ENCODE measurements around the gene WNT3. TPM values are rescaled to one million over a fixed set of nuclear protein-coding genes. Genes with fewer than 3 reads are reported as not detected.
"Not testable (repeated sequence)": the region's sequence is repeated elsewhere in the genome, so short reads cannot be mapped to it uniquely, and the experiment has no call there.

WNT3 gene
- total RNA-seq, 1 experiment from 2014 or later, result 7.0 TPM

GRCh38 chr17:46815474-46816353, 2.8 kb downstream of the WNT3 start:
- no peak for DNase-seq (ENCODE audit: extremely low read depth, low read depth)

DNA sequence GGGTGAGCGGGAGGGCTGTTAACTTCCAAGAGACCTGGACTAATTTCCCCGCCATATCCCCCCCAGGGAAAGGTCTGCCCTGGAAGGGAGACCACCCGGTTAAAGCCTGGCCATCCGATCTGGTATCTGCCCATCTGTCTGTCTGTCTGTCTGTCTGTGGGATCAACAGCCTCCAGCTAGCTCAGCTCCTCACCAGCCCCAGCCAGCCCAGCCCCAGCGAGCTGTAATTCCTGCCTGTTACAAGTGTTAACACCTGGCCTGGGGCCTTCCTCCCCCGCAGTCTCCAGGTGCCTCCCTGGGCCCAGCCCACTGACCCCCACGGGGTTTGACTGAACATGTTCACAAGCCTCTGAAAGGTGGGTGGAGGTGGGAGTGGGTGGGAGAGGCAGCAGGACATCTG, 4.0 kb downstream of the WNT3 start:
- DNase-seq (ENCODE audit: extremely low read depth, low read depth), result no peak

GRCh38 chr17:46813920-46814319, 4.6 kb downstream of the WNT3 start:
- no peak for DNase-seq (ENCODE audit: extremely low read depth, low read depth)

DNA sequence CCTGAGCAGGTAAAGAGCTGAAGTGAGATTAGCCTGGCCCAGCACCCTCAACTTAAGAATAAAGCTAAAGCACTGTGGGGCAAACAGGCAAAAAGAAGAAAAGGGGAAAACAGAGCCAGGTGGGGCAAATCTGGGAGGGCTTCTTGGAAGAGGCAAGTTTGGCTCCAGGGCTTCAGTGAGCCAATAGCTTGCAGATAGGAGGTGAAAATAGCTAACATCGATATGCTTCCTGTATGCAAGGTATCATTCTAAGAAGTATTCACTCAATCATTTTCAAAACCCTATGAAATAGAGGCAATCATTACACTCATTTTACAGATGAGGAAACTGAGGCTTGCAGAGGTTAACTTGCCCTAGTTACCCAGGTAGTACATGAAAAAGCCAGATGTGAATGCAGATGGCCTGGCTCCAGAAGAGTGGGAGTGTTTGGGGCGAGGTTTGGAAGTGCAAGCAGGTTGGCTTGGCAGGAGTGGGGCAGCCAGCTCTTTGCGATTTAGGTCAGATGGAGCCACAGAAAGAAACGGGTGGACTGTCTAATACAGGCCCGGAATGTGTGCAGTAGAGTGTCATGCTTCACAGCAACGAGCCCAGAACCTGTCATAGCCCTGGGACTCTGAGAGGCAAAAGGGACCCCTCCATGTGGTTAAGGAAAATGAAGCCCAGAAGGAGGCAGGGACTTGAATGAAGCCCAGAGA, 5.7 kb downstream of the WNT3 start:
- no peak for DNase-seq (ENCODE audit: extremely low read depth, low read depth)

GRCh38 chr17:46811978-46812583, 6.4 kb downstream of the WNT3 start:
- DNase-seq (ENCODE audit: extremely low read depth, low read depth), result no peak

DNA sequence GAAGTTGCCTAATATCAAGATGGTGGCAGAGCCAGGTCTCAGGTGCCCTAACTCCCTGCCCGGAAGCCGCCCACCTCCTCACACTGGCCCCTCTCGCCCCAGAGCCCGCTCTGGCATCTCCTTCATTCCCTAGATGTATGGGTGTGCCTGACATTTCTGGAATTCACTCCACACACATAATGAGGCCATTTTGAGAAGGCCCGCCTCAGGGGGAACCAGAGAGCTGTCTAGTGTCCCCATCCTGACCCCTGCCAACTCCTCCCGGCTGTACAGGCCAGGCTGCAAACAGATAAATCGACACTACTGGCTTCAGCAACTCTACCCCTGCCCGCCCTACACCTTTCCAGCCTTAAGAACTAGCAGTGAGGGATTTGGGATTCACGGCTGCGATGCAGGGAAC, 7.7 kb downstream of the WNT3 start:
- DNase-seq (ENCODE audit: extremely low read depth, low read depth), result no peak

DNA sequence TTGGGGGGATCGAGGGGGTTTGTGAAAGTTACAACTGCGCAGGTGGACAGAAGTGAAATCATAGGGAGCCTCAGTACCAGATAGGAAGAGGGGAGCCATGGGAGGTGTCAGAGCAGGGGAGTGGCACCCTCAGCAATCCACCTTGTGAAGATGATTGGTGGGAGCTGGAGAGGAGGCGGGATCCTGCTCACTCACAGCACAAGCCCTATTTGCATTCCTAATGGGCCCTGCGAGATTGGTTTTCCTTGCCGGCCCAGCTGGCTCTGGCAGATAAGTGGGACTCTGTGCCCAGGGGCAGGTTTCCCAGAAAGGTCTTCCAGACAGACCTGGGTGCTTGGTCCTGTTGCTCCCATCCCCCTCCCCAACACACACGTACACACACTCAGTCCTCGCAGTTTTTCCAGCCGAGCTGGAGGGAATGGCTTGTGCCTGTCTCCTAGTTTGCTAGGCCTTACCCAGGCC, 9.4 kb downstream of the WNT3 start:
- no peak for DNase-seq (ENCODE audit: extremely low read depth, low read depth)

- no peak for DNase-seq (ENCODE audit: extremely low read depth, low read depth)
Measured at GRCh38 chr17:46805771-46806170, 12.7 kb downstream of the WNT3 start.

DNA sequence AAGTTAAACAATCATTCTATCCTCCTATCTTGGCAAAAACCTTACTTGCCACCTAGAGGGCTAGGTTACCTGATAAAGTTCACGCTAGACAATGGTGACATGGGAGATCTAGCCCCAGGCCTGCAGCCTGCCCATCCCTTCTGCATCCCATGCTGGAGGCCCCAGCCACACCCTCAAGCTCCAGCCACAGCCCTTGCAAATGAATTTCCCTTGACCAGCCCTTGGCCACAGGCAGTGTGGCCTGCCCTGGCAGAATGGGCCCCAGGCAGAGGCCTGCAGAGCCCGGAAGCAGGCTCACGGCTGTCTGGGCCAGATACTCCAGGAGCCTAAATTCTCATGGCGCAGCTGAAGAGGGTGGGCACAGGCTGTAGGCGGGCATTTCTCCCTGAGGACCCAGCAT, 14.9 kb downstream of the WNT3 start:
- no peak for DNase-seq (ENCODE audit: extremely low read depth, low read depth)

- no peak for DNase-seq (ENCODE audit: extremely low read depth, low read depth)
Measured at GRCh38 chr17:46802800-46803199, 15.7 kb downstream of the WNT3 start.

DNA sequence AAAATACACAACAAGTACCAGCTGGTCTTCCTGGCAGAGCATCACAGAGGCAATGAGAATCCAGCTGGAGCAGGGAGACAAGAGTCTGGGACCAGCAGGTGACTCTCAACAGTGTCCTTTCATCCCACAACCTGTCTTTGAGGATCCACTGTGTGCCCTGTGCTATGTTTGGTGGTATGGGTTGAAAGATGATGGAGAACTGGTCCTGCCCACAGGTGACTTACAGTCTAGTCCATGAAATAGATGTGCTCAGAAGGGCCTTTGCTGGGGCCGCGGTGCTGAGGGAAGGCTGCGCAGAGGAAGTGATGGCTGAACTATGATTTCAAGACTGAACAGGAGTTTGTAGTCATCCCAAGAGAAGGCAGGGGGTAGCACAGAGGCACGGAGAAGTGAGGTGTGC, 17.9 kb downstream of the WNT3 start:
- no peak for DNase-seq (ENCODE audit: extremely low read depth, low read depth)

DNA sequence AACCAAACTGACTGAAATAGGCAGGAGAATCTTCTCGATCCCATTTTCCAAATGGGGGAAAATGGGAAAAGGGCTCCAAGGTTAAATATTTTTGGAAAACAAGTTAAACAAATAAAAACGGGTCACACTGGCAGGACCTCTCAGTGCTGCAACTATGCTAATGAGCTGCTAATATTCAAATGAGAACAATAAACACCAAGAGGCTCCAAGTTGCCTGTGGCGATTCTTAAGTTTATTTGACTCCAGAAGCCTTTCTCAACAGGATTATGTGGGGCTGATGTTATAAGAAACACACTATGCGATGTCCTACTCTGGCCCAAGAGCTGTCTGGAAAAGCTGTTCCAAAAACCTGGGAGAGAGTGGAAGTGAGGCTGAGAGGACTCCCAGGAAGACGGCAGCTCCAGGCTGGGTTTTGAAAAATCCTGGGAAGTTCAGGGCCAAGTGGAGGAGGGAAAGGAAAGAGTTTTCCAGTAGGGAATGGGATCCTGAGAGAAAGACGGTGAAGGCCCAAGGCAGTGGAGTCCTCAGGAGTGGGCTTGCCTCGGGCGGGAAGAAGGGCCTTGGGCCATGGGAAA, 21.4 kb downstream of the WNT3 start:
- no peak for DNase-seq (ENCODE audit: extremely low read depth, low read depth)

DNA sequence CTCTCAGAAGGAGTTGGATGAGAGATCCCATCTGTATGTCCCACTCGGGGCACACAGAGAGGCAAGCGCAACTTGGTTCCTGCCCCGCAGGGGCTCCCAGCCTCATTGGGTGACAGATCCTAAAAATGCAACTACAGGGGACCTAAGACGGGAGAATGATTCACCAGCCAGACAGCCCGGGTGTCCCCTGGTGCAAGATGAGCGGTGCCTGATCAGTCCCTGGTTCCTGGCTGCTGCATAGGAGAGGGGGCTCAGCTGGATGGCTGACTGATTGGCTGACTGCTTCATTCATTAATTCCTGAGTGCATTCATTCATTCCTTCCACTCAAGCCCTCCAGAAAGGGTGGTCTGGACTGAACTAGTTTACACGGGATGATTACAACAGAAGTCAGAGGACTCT, 22.0 kb downstream of the WNT3 start:
- no peak for DNase-seq (ENCODE audit: extremely low read depth, low read depth)

GRCh38 chr17:46796084-46796483, 22.4 kb downstream of the WNT3 start:
- DNase-seq (ENCODE audit: extremely low read depth, low read depth), result no peak

DNA sequence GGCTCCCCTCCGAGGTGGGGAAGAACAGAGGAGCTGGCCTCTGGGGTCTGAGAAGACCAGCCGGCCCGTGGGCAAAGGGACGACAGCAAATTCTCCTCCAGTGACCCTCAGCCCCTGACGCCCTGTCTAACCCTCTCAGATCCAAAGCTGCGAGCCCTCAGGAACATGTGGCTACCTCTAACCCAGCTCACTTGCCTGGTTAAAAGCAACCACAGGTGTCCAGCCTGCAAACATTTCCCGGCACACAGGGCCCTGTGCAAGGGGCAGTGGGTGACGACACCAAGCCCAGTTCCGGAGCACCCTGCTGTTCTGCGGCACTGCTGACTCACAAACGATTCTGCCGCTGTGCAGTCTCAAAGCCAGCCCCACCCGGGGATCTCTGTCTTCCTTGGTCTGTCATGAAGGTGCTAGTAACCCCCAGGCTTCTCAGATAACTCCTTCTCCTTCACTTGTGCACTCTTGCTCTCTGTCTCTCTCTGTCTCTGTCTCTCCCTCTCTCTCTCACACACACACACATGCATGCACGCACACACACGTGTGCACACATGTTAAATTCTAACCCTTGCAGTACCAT, 23.0 kb downstream of the WNT3 start:
- peak; percentile 76 for DNase-seq (ENCODE audit: extremely low read depth, low read depth)

GRCh38 chr17:46794318-46794717, 24.2 kb downstream of the WNT3 start:
- DNase-seq (ENCODE audit: extremely low read depth, low read depth), result no peak

- no peak for DNase-seq (ENCODE audit: extremely low read depth, low read depth)
Measured at GRCh38 chr17:46793541-46793940, 25.0 kb downstream of the WNT3 start.

DNA sequence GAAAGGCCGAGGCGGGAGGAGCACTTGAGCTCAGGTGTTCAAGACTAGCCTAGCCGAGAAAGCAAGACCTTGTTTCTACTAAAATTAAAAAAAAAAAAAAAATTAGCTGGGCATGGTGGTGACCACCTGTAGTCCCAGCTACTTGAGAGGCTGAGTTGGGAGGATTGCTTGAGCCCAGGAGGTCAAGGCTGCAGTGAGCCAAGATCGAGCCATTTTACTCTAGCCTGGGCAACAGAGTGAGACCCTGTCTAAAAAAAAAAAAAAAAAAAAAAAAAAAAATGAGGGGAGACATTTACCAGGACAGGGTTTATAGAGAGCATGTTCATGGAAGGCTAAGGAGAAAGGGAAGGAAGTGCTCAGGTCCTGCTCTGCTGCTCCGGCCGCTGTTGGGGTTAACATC, 25.5 kb downstream of the WNT3 start:
- not testable (repeated sequence) for DNase-seq (ENCODE audit: extremely low read depth, low read depth)

DNA sequence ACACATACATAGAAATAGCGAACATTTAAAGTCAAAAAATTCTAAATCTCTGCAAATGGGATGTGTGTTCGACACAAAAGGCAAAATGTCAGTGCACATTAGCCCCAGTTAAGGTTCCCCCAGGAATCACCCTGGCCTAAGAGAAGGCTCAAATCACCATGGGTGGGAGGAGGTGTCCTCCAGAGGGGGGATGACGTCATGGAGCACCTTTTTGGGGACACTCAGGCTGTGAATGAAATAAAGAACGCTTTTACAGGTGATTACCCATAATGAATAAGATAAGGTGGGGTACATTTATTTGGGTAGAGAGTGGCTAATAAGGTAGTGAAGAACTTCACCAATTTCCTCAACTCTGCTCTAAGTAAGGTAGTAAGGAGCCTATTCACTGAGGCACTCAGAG, 26.4 kb downstream of the WNT3 start:
- DNase-seq (ENCODE audit: extremely low read depth, low read depth), result no peak

DNA sequence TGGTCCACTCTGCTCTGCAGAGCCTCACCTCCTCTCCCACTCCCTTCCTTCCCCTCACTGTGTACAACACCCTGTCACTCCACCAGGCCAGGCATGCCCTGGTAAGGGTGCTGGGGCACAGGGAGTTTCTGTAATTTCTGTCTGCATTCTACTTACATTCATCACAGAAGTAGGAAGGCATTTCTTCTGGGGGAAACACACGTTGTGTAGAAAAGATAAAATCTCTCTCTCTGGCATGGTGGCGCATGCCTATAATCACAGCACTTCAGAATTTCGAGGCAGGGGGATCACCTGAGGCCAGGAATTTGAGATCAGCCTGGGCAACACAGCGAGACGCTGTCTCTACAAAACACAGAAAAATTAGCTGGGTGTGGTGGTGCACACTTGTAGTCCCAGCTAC, 27.0 kb downstream of the WNT3 start:
- no peak for DNase-seq (ENCODE audit: extremely low read depth, low read depth)

GRCh38 chr17:46790216-46790615, 28.3 kb downstream of the WNT3 start:
- DNase-seq (ENCODE audit: extremely low read depth, low read depth), result no peak

Measured in NCI-H460 (cell line).